DND-41 (cell line): ENCODE data around the gene PRR7.
A peak's percentile ranks its signal among the peaks of the same experiment; 100 is the strongest.

Experiments
- ATAC-seq: fragments of 200-7000 bp; cut with Tn5 transposase; 3 replicates; pipeline ENCODE4 v1.9.1; 2021; ENCODE audit warnings: low read depth; ENCODE audit not compliant: insufficient read depth
- DNase-seq: peaks from one replicate; pipeline ENCODE4 v3.0.0-alpha.2; 2020
- H2AFZ ChIP-seq: 2 replicates; pipeline ENCODE4 v1.6.0; 2012; ENCODE audit warnings: low read depth, low read length
- H3K27ac ChIP-seq: 2 replicates; pipeline ENCODE4 v1.5.1; 2012; ENCODE audit warnings: low read length, inconsistent platforms
- H3K27me3 ChIP-seq: fragments of 200-600 bp; sonication (generic); 2 replicates; pipeline ENCODE4 v1.6.0; 2012; ENCODE audit warnings: low read length, mild to moderate bottlenecking, inconsistent platforms; ENCODE audit not compliant: insufficient read depth, poor library complexity
- H3K36me3 ChIP-seq: 2 replicates; pipeline ENCODE4 v1.5.1; 2012; ENCODE audit warnings: low read length, inconsistent platforms; ENCODE audit not compliant: insufficient read depth
- H3K4me1 ChIP-seq: 2 replicates; pipeline ENCODE4 v1.5.1; 2012; ENCODE audit warnings: mild to moderate bottlenecking, low read length; ENCODE audit not compliant: insufficient read depth
- H3K4me2 ChIP-seq: 2 replicates; pipeline ENCODE4 v1.6.0; 2012; ENCODE audit warnings: mild to moderate bottlenecking, moderate library complexity, low read length, inconsistent platforms; ENCODE audit not compliant: insufficient read depth
- H3K4me3 ChIP-seq, 2 experiments: fragments of 200-600 bp in 1 of 2; shearing (Covaris generic) in 1 of 2; 2 replicates each; pipeline ENCODE4 v1.5.1; 2012 to 2016; ENCODE audit warnings: inconsistent platforms in 2 of 2, low read length in 2 of 2, mild to moderate bottlenecking in 2 of 2, low read depth in 1 of 2, moderate library complexity in 1 of 2
- H3K79me2 ChIP-seq: 2 replicates; pipeline ENCODE4 v1.6.0; 2012; ENCODE audit warnings: low read length, inconsistent platforms; ENCODE audit not compliant: insufficient read depth
- H3K9ac ChIP-seq: 2 replicates; pipeline ENCODE4 v1.6.0; 2012; ENCODE audit warnings: low read depth, mild to moderate bottlenecking, inconsistent platforms, low read length, moderate library complexity
- H3K9me3 ChIP-seq: 2 replicates; pipeline ENCODE4 v1.5.1; 2012; ENCODE audit warnings: low read length, moderate library complexity, mild to moderate bottlenecking, inconsistent platforms; ENCODE audit not compliant: insufficient read depth, severe bottlenecking
- H4K20me1 ChIP-seq: 2 replicates; pipeline ENCODE4 v1.6.0; 2012; ENCODE audit warnings: low read length; ENCODE audit not compliant: insufficient read depth
- EZH2 ChIP-seq: IDR thresholded peaks from 3 replicates; pipeline ENCODE4 v1.6.1; 2012; ENCODE audit warnings: borderline replicate concordance, low read depth, mild to moderate bottlenecking, moderate library complexity, low read length, inconsistent platforms; ENCODE audit not compliant: severe bottlenecking
- TF ChIP-seq, protein P1 (sequence below): IDR thresholded peaks from 2 replicates; pipeline ENCODE4 v1.5.1; 2012; ENCODE audit warnings: borderline replicate concordance, low read length, moderate library complexity, mild to moderate bottlenecking; ENCODE audit not compliant: poor library complexity, severe bottlenecking; ENCODE audit errors: extremely low read depth

Gene PRR7

GRCh38 chr5:177447611-177448243 lies 1.1 kb downstream of the PRR7 start:
- DNase-seq = no peak
- Histone ChIP-seq H3K9ac (no peak overlapping the region), H3K9me3 (no peaks in the 10 kb centered on the region), H3K79me2 (no peaks in the 10 kb centered on the region), H2AFZ (no peak overlapping the region), H3K36me3 (peaks cover 2% of the 10 kb centered on the region; the same call in 1 of the 2 replicates), H4K20me1 (peaks cover 70% of the 10 kb centered on the region), H3K4me3 (peak overlapping the region in 1 of 2 experiments; percentile 13; a peak in 1 of 4 replicates), H3K4me2 (peak overlapping the region; percentile 95; the same call in 1 of the 2 replicates), H3K27me3 (peaks cover 49% of the 10 kb centered on the region), H3K4me1 (peaks cover 23% of the 10 kb centered on the region), H3K27ac (no peak overlapping the region)
- peak; percentile 64 for TF ChIP-seq EZH2
- TF ChIP-seq, protein P1, sequence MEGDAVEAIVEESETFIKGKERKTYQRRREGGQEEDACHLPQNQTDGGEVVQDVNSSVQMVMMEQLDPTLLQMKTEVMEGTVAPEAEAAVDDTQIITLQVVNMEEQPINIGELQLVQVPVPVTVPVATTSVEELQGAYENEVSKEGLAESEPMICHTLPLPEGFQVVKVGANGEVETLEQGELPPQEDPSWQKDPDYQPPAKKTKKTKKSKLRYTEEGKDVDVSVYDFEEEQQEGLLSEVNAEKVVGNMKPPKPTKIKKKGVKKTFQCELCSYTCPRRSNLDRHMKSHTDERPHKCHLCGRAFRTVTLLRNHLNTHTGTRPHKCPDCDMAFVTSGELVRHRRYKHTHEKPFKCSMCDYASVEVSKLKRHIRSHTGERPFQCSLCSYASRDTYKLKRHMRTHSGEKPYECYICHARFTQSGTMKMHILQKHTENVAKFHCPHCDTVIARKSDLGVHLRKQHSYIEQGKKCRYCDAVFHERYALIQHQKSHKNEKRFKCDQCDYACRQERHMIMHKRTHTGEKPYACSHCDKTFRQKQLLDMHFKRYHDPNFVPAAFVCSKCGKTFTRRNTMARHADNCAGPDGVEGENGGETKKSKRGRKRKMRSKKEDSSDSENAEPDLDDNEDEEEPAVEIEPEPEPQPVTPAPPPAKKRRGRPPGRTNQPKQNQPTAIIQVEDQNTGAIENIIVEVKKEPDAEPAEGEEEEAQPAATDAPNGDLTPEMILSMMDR = no peak
- ATAC-seq = no peak

DNA sequence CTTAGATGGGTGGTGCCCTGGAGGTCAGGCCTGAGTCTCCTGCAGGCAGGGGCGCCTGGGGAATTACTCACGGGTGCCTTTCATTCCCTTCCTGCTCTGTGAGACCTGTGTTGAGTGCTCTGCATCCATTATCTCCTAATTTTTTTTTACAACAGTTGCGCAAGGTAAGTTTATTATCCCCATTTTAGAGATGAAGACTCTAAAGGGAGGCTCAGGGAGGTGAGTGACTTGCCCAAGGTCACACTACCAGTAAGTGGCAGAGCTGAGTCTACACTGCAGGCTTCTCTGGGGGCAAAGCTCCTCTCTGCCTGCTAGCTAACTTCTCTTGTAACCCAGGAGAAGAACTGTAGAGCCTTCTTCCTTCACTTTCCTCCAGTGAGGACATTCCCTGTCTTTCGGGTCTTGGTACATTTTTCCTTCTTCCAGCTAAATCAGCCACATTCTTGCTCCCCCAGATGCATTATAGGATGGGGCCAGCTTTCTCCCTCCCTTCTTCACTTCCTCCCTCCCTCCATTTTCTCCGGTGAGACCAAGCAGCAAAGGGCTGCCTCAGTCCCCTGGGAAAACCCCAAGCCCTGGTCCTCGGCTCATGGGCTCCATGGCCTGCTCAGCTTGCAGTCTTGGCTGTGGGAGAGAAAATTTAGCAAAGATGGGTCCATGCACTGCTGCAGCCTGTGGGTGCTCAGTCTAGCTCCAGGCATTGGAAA lies 1.8 kb downstream of the PRR7 start:
- Histone ChIP-seq H3K9ac (no peak overlapping the region), H3K4me3 (no peak overlapping the region), H3K36me3 (no peaks in the 10 kb centered on the region), H2AFZ (no peak overlapping the region), H3K9me3 (no peaks in the 10 kb centered on the region), H3K27me3 (peaks cover 49% of the 10 kb centered on the region), H3K4me2 (no peak overlapping the region), H4K20me1 (peaks cover 70% of the 10 kb centered on the region), H3K27ac (no peak overlapping the region), H3K79me2 (no peaks in the 10 kb centered on the region), H3K4me1 (peaks cover 23% of the 10 kb centered on the region)
- DNase-seq (no peak), ATAC-seq (no peak)
- TF ChIP-seq EZH2 = no peak

GRCh38 chr5:177449140-177450061 lies 2.8 kb downstream of the PRR7 start:
- H3K9ac ChIP-seq = no peak overlapping the region
- H2AFZ ChIP-seq = no peak overlapping the region
- DNase-seq (no peak), ATAC-seq (no peak)
- H4K20me1 ChIP-seq = peaks cover 70% of the 10 kb centered on the region
- no peaks in the 10 kb centered on the region for H3K79me2 ChIP-seq
- H3K4me3 ChIP-seq = no peak overlapping the region
- no peak overlapping the region for H3K4me2 ChIP-seq
- no peaks in the 10 kb centered on the region for H3K36me3 ChIP-seq
- peaks cover 49% of the 10 kb centered on the region for H3K27me3 ChIP-seq
- no peaks in the 10 kb centered on the region for H3K9me3 ChIP-seq
- no peak for TF ChIP-seq EZH2
- TF ChIP-seq, protein P1 = no peak
- H3K27ac ChIP-seq = no peak overlapping the region
- H3K4me1 ChIP-seq = peaks cover 30% of the 10 kb centered on the region
